LNCaP clone FGC (cell line): Measurements from ENCODE around the gene DENND11.

Experiments used
- DNase-seq: peaks from one replicate; pipeline ENCODE4 v3.0.0-alpha.2; 2011; ENCODE audit warnings: low read depth
- H3K4me3 ChIP-seq: 2 replicates; pipeline ENCODE4 v1.5.1; 2011; ENCODE audit warnings: mild to moderate bottlenecking, low read depth, low read length, control low read depth
- TF ChIP-seq, protein P1 (sequence below): IDR thresholded peaks from 2 replicates; pipeline ENCODE4 v1.5.1; 2012; ENCODE audit warnings: mild to moderate bottlenecking; ENCODE audit not compliant: control insufficient read depth, insufficient read depth; ENCODE audit errors: extremely low read depth

The DENND11 gene

DNA sequence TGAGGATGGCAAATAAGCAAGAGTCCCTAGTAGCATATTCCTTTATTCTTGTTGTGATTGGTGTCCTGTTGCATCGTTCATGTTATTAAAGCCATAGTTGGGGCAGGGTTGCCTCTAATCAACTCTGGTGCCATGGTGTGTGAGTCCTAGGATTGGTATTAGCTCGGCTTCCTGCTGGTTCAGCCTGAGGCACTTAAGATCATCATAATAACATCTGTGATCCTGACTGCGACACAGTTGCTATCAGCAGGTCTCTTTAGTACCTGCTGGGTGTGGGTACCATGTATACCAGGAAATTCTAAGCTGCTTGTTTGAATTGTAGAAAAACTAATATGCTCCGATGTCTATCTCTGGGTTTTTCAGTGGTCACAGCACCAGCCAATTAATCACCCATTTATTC, 7.8 kb upstream of the DENND11 start:
- no peak for DNase-seq
- no peak overlapping the region for H3K4me3 ChIP-seq
- TF ChIP-seq, protein P1, sequence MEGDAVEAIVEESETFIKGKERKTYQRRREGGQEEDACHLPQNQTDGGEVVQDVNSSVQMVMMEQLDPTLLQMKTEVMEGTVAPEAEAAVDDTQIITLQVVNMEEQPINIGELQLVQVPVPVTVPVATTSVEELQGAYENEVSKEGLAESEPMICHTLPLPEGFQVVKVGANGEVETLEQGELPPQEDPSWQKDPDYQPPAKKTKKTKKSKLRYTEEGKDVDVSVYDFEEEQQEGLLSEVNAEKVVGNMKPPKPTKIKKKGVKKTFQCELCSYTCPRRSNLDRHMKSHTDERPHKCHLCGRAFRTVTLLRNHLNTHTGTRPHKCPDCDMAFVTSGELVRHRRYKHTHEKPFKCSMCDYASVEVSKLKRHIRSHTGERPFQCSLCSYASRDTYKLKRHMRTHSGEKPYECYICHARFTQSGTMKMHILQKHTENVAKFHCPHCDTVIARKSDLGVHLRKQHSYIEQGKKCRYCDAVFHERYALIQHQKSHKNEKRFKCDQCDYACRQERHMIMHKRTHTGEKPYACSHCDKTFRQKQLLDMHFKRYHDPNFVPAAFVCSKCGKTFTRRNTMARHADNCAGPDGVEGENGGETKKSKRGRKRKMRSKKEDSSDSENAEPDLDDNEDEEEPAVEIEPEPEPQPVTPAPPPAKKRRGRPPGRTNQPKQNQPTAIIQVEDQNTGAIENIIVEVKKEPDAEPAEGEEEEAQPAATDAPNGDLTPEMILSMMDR, result no peak

DNA sequence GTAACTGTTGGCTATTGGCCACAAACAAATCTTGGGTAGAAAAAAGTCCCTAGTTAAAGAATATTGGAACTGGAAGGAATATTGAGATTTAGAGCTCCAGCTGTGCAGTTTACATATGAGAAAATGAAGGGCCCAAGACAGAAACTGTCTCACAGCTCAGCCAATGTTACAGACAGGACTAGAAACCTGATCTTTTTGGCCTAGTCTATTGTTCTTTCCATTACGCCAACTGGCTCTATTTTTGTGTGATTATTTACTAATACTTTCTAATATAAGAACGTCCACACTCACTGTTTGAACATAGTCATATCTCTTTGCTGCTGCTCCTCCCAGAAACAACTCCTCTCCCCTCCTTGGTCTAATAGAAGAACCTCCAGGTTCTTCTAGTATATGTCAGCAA, 7.4 kb upstream of the DENND11 start:
- TF ChIP-seq, protein P1, result no peak
- DNase-seq, result no peak
- H3K4me3 ChIP-seq, result no peak overlapping the region

DNA sequence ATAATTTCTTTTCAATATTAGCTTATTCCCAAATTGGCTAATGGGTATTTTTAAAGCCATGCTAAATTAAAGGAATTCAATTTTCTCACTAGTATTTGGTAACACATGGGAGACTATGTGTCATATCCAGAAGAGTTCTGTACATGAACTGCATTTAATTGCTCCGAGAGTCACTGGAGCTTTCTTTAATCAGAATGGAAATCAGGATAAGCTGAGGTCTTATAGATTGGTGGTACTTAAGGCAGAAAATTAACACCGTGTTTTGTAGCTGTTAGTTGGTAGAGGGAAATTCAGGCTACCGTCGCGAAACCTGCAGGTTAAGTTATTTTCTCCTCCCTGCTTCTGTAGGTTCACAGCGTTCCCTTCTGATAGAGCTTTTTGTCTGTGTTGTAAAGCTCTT, 6.4 kb upstream of the DENND11 start, which contains the start of gene WEE2:
Gene WEE2, plus strand, starts transcription at position 3 of the 400 bp plus-strand sequence. CDS start 406 bp downstream, outside the sequence.
- no peak within 1 kb of the TSS for H3K4me3 ChIP-seq
- TF ChIP-seq, protein P1, result no peak
- no peak for DNase-seq

DNA sequence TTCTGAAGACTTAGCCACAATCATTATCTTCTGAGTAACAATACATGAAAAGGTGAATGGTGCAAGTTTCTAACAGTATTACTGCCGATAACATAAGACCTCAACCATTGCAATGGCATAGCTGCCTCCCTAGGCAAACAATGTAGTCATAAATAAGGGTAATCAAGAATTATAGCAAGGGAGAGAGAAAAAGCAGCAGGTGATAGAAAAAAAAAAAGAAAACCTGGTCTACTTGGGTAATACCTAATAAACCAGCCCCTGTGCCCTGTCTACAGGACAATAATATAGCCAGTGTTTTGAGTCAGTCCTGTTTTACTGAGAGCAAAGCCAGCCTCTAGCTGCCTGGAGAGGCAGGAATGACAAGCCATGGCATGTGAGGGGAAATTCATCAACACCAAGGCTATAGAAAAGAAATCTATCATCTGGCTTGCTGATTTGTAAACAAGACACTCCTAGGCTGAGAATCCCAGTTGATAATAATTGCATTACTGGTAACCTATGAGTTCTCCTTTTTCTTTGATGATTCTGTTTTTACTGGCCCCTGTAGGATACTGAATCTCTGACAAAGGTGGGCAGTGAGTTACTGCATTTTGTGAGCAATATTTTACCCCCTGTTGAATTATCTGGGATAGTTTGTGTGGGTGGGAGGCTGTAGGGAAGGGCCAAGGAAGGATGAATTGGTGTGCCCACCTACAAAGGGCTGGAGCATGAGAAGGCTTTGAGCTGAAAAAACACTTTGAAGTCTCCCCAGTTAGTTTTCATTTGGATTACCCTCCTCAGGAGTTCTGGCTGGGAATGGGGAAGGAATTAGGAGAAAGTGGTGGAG, 4.5 kb upstream of the DENND11 start:
- DNase-seq, result no peak
- no peak overlapping the region for H3K4me3 ChIP-seq
- TF ChIP-seq, protein P1, result no peak

DNA sequence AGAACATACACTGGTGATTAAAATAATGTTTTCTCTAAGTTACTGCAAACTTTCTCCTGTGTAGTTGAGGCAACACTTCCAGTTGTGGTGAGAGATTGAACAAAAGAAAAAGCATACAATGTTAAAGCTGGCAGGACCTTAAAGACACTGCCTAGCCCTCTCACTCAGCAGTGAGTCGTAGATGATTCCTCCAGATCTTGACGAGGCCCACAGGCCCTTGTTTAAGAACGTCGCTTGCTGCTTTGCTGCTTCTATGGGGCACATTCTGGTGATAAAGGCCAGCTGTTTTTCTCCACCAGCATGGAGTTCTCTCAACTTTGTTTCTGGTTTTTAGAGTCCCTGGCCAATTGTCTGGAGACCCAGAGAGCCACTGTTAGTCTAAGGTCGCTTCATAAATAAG, 2.8 kb upstream of the DENND11 start:
- H3K4me3 ChIP-seq, result no peak overlapping the region
- TF ChIP-seq, protein P1, result no peak
- DNase-seq, result no peak

DNA sequence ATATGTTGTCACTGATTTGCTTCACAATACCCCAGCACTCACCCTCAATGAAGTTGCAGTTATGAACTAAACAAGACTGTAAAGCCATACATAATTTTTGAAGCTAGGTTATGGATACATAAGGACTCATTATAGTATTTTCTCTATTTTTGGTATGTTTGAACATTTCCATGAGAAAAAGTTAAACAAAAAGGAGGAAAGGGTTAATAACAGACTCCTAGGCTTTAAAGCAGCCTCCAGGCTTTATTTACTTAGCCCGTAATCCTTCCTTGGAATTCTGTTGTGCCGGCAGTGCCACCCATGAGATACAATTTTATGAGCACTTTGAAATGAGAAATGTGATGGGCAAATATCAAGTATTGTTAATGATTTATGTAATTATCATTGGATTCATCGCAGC, 2.1 kb upstream of the DENND11 start:
- TF ChIP-seq, protein P1, result no peak
- no peak for DNase-seq
- H3K4me3 ChIP-seq, result no peak overlapping the region

DNA sequence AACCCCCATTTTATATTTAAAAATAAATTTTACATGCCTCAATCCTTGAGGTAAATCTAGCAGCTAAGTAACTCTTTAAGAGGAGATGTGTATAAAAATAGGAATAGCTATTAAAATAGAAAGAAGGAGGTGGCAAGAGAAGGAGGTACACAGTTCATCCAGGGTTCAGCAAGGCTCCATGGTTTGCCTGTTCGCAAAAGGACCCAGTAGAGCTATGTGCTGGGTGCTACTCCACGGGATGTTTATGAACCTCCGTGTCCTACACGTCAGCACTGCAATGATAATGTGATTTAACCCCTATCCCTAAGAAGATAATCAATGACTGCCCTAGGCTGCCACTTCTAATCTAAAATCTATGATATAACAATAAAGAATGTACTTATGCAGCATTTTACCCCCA, 926 bp upstream of the DENND11 start:
- TF ChIP-seq, protein P1, result no peak
- peak overlapping the region; percentile 56 for H3K4me3 ChIP-seq

More for the DNA sequence above, 926 bp upstream of the DENND11 start:
- no peak for DNase-seq
